Measurements from ENCODE around the gene RAB40A.

- TF ChIP-seq CTCF (IDR thresholded peaks at IDR 0.05 in 2 of 3, conservative IDR thresholded peaks at IDR 0.05 in 1 of 3; ENCODE audit: control insufficient read depth in 2 of 3, extremely low read depth in 1 of 3, insufficient read depth in 1 of 3, low read depth in 3 of 3, low read length in 3 of 3) (peak; percentile 71 to 78 (median 73)), NFIC (IDR thresholded peaks at IDR 0.05; ENCODE audit: low read depth, low read length) (no peak), SP1 (IDR thresholded peaks at IDR 0.05; ENCODE audit: low read depth, low read length) (no peak), RB1 (IDR thresholded peaks at IDR 0.05; ENCODE audit: borderline replicate concordance) (no peak)
These were observed 54.5 kb downstream of the RAB40A start for GRCh38 chrX:103464774-103465117.

All from GM12878 (cell line).